GM23338 (cell line): ENCODE results near the gene INPP5A. TPM values are rescaled to one million over a fixed set of nuclear protein-coding genes. Genes with fewer than 3 reads are reported as not detected.

Source experiments
- ATAC-seq: fragments of 200-7000 bp; cut with Tn5 transposase; 3 replicates; pipeline ENCODE4 v1.9.1; 2020
- DNase-seq: peaks from one replicate; pipeline ENCODE4 v3.0.0-alpha.2; 2015; ENCODE audit warnings: low spot score
- H2AFZ ChIP-seq: fragments of 200-600 bp; sonication (generic); 2 replicates; pipeline ENCODE4 v1.8.0; 2016; ENCODE audit warnings: antibody characterized with exemption, mild to moderate bottlenecking, moderate library complexity
- H3F3A ChIP-seq: fragments of 200-600 bp; sonication (generic); replicated peaks from 2 replicates; pipeline ENCODE4 v1.8.0; 2017; ENCODE audit warnings: antibody characterized with exemption, mixed run types, low read depth
- H3K27ac ChIP-seq: fragments of 200-600 bp; sonication (generic); 2 replicates; pipeline ENCODE4 v1.6.1; 2016; ENCODE audit warnings: low read depth
- H3K27me3 ChIP-seq: fragments of 200-600 bp; sonication (generic); 2 replicates; pipeline ENCODE4 v1.8.0; 2016; ENCODE audit warnings: mild to moderate bottlenecking, mixed run types, moderate library complexity; ENCODE audit not compliant: insufficient read depth
- H3K36me3 ChIP-seq: fragments of 200-600 bp; sonication (generic); 2 replicates; pipeline ENCODE4 v1.8.0; 2016; ENCODE audit warnings: mild to moderate bottlenecking; ENCODE audit not compliant: insufficient read depth
- H3K4me1 ChIP-seq: fragments of 200-600 bp; sonication (generic); 2 replicates; pipeline ENCODE4 v1.8.0; 2016; ENCODE audit warnings: mild to moderate bottlenecking, moderate library complexity; ENCODE audit not compliant: insufficient read depth
- H3K4me2 ChIP-seq: fragments of 200-600 bp; sonication (generic); 2 replicates; pipeline ENCODE4 v1.7.1; 2017; ENCODE audit warnings: mixed run types
- H3K4me3 ChIP-seq: fragments of 200-600 bp; sonication (generic); 2 replicates; pipeline ENCODE4 v1.6.1; 2016; ENCODE audit warnings: mixed run types
- H3K79me2 ChIP-seq: fragments of 200-600 bp; sonication (generic); replicated peaks from 2 replicates; pipeline ENCODE4 v1.8.0; 2017; ENCODE audit warnings: mild to moderate bottlenecking; ENCODE audit not compliant: insufficient read depth
- H3K9me2 ChIP-seq: fragments of 200-600 bp; sonication (generic); 2 replicates; pipeline ENCODE4 v1.8.0; 2017; ENCODE audit not compliant: insufficient read depth
- H4K20me1 ChIP-seq: fragments of 200-600 bp; sonication (generic); replicated peaks from 2 replicates; pipeline ENCODE4 v1.8.0; 2017; ENCODE audit warnings: mild to moderate bottlenecking; ENCODE audit not compliant: insufficient read depth
- H3K27ac Mint-ChIP-seq: 2 replicates; pipeline ENCODE4 v1.8.0; 2020; ENCODE audit warnings: inconsistent platforms, mild to moderate bottlenecking, moderate library complexity, mixed read lengths
- H3K27me3 Mint-ChIP-seq: 3 replicates; pipeline ENCODE4 v1.8.0; 2022; ENCODE audit warnings: low read depth, mild to moderate bottlenecking, moderate library complexity, mixed read lengths, inconsistent platforms; ENCODE audit not compliant: insufficient read depth, poor library complexity
- H3K36me3 Mint-ChIP-seq: 3 replicates; pipeline ENCODE4 v1.8.0; 2021; ENCODE audit warnings: low read depth, mild to moderate bottlenecking, inconsistent platforms, moderate library complexity, mixed read lengths
- H3K4me1 Mint-ChIP-seq: 3 replicates; pipeline ENCODE4 v1.8.0; 2020; ENCODE audit warnings: mild to moderate bottlenecking, inconsistent platforms, mixed read lengths
- H3K4me3 Mint-ChIP-seq: 3 replicates; pipeline ENCODE4 v1.8.0; 2021; ENCODE audit warnings: moderate library complexity, mild to moderate bottlenecking, inconsistent platforms, mixed read lengths
- H3K9me3 Mint-ChIP-seq: 3 replicates; pipeline ENCODE4 v1.8.0; 2020; ENCODE audit warnings: moderate library complexity, mild to moderate bottlenecking, inconsistent platforms, mixed read lengths
- CREB1 ChIP-seq: fragments of 250-450 bp; sonication (Bioruptor Pico); IDR thresholded peaks from 2 replicates; pipeline ENCODE4 v1.5.0; 2020; ENCODE audit warnings: low read depth, mild to moderate bottlenecking, moderate library complexity
- EZH2phosphoT487 ChIP-seq: fragments of 200-600 bp; sonication (generic); IDR thresholded peaks from one replicate; pipeline ENCODE4 v1.8.1; 2018; ENCODE audit warnings: antibody characterized with exemption; ENCODE audit not compliant: unreplicated experiment
- POLR2AphosphoS5 ChIP-seq: IDR thresholded peaks from 2 replicates; pipeline ENCODE4 v1.6.1; 2016; ENCODE audit warnings: antibody characterized with exemption, low read depth
- STAT1 ChIP-seq: IDR thresholded peaks from one replicate; pipeline ENCODE4 v1.6.1; 2016; ENCODE audit warnings: antibody characterized with exemption; ENCODE audit not compliant: unreplicated experiment
- ZNF114 ChIP-seq: fragments of 250-450 bp; sonication (Bioruptor Pico); IDR thresholded peaks from 2 replicates; pipeline ENCODE4 v1.5.0; 2020; ENCODE audit warnings: mild to moderate bottlenecking, moderate library complexity
- ZNF331 ChIP-seq: fragments of 250-450 bp; sonication (Bioruptor Pico); IDR thresholded peaks from 2 replicates; pipeline ENCODE4 v1.5.0; 2020; ENCODE audit warnings: low read depth, mild to moderate bottlenecking, moderate library complexity
- polyA plus RNA-seq: library from polyadenylated mRNA; unstranded; fragments of >200 nt; fragmentation: Nextera tagmentation; extraction: Ambion mirVana; gene quantifications from 2 replicates; pipeline ENCODE4 v1.2.1, GENCODE V29; 2016
- total RNA-seq: library from RNA; depleted of rRNA; stranded (reverse); fragments of >200 nt; shearing (Covaris generic); gene quantifications from 2 replicates; pipeline ENCODE4 v1.2.3, GENCODE V29; 2014
- TF ChIP-seq, protein P1 (sequence below), 2 experiments: fragments of 200-600 bp in 1 of 2; sonication (generic) in 1 of 2; conservative IDR thresholded peaks; 2 replicates each; pipeline versions ENCODE4 v1.5.1 to v1.6.1; 2016 to 2017; ENCODE audit warnings: antibody characterized with exemption in 2 of 2, low read depth in 2 of 2, mild to moderate bottlenecking in 2 of 2, moderate library complexity in 1 of 2
- TF ChIP-seq, protein P2 (sequence below): IDR thresholded peaks from one replicate; pipeline ENCODE4 v1.6.1; 2018; ENCODE audit warnings: antibody characterized with exemption; ENCODE audit not compliant: unreplicated experiment
- TF ChIP-seq, protein P3 (sequence below): IDR thresholded peaks from 2 replicates; pipeline ENCODE4 v1.6.1; 2016; ENCODE audit warnings: antibody characterized with exemption

Gene INPP5A
- total and polyA plus RNA-seq, 2 experiments from 2014 or later = 5.9 to 40.6 TPM

DNA sequence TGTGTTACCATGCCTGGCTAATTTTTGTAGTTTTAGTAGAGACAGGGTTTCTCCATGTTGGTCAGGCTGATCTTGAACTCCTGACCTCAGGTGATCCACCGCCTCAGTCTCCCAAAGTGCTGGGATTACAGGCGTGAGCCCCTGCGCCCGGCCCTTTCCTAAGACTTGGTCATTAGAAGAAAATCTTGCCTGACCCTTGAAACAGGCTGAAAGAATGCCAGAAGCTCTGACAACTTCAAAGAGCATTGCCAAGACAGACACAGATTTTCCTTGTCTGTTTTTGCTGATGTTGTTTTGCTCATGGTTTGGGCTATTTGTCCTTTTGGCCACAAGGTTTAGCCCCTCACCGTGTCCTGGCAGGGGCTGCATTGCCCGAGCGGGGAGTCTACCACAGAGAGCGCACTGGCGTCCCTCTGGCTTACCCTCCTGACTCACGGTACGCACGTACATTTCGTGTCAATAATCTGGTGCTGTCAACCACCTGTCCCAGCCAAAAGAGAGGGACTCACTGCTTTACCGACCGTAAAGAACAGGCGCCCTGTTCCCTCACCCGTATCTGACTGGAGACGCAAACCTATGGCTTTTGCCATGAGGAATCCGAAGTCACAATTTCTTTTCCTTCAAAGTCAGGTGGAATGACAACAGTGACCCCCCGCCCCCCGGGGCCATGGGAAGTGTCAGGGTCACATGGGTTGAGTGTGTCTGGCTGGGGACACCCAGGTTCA, 10.1 kb upstream of the INPP5A start:
- no peak for ATAC-seq
- H3K4me3 Mint-ChIP-seq = no peak overlapping the region

DNA sequence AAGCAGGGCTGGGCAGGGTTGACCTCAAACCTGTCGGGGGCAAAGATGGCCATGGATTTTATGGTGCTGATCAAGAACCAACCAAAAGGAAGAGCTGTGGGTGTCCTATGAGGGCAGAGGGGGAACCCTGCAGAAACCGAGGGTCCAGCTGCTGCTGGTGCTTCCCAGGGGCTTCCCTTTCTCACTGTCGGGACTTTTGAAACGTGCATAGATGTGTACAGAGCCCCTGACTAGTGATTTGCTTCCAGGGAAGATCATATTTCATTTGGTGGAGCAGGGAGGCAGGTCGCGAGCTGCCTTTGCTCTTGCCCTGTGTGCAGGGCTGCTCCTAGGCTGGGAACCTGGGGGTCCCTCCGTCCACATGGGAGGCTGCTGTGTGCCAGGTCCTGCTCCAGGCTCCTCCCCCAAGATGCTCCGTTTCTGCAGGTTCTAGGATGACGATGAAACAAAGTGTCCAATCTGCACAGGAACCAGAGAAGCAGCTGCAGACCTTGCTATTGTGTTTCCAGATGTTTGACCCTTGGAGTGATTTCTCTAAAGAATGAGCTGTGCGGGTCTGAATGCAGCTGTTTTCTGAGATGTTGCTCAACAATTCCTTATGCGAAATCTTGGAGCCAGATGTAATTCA, 9.4 kb upstream of the INPP5A start:
- Mint-ChIP-seq H3K4me3 (no peak overlapping the region), H3K36me3 (no peaks in the 10 kb centered on the region), H3K4me1 (peaks cover 9% of the 10 kb centered on the region; the same call in 2 of the 3 replicates), H3K27ac (no peak overlapping the region), H3K9me3 (peaks cover 11% of the 10 kb centered on the region; the same call in 1 of the 3 replicates), H3K27me3 (peaks cover 6% of the 10 kb centered on the region)
- Histone ChIP-seq H3K9me2 (no peaks in the 10 kb centered on the region), H3F3A (no peaks in the 10 kb centered on the region), H3K36me3 (no peaks in the 10 kb centered on the region), H3K4me1 (no peaks in the 10 kb centered on the region), H3K4me3 (no peak overlapping the region), H3K27ac (no peak overlapping the region), H2AFZ (no peak overlapping the region), H3K4me2 (no peak overlapping the region), H3K79me2 (no peaks in the 10 kb centered on the region), H3K27me3 (peaks cover 9% of the 10 kb centered on the region; the same call in 1 of the 2 replicates), H4K20me1 (no peaks in the 10 kb centered on the region)
- DNase-seq (no peak), ATAC-seq (peak; percentile 31; the same call in 1 of the 3 replicates)
- TF ChIP-seq, protein P1, sequence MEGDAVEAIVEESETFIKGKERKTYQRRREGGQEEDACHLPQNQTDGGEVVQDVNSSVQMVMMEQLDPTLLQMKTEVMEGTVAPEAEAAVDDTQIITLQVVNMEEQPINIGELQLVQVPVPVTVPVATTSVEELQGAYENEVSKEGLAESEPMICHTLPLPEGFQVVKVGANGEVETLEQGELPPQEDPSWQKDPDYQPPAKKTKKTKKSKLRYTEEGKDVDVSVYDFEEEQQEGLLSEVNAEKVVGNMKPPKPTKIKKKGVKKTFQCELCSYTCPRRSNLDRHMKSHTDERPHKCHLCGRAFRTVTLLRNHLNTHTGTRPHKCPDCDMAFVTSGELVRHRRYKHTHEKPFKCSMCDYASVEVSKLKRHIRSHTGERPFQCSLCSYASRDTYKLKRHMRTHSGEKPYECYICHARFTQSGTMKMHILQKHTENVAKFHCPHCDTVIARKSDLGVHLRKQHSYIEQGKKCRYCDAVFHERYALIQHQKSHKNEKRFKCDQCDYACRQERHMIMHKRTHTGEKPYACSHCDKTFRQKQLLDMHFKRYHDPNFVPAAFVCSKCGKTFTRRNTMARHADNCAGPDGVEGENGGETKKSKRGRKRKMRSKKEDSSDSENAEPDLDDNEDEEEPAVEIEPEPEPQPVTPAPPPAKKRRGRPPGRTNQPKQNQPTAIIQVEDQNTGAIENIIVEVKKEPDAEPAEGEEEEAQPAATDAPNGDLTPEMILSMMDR (conservative IDR thresholded peaks at IDR 0.05; ENCODE audit: low read depth in 2 of 2) = no peak
- TF ChIP-seq ZNF331 (CRISPR knock-in tag) (no peak), CREB1 (CRISPR knock-in tag) (no peak), STAT1 (no peak)
- TF ChIP-seq, protein P2, sequence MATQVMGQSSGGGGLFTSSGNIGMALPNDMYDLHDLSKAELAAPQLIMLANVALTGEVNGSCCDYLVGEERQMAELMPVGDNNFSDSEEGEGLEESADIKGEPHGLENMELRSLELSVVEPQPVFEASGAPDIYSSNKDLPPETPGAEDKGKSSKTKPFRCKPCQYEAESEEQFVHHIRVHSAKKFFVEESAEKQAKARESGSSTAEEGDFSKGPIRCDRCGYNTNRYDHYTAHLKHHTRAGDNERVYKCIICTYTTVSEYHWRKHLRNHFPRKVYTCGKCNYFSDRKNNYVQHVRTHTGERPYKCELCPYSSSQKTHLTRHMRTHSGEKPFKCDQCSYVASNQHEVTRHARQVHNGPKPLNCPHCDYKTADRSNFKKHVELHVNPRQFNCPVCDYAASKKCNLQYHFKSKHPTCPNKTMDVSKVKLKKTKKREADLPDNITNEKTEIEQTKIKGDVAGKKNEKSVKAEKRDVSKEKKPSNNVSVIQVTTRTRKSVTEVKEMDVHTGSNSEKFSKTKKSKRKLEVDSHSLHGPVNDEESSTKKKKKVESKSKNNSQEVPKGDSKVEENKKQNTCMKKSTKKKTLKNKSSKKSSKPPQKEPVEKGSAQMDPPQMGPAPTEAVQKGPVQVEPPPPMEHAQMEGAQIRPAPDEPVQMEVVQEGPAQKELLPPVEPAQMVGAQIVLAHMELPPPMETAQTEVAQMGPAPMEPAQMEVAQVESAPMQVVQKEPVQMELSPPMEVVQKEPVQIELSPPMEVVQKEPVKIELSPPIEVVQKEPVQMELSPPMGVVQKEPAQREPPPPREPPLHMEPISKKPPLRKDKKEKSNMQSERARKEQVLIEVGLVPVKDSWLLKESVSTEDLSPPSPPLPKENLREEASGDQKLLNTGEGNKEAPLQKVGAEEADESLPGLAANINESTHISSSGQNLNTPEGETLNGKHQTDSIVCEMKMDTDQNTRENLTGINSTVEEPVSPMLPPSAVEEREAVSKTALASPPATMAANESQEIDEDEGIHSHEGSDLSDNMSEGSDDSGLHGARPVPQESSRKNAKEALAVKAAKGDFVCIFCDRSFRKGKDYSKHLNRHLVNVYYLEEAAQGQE = no peak
- TF ChIP-seq, protein P3, sequence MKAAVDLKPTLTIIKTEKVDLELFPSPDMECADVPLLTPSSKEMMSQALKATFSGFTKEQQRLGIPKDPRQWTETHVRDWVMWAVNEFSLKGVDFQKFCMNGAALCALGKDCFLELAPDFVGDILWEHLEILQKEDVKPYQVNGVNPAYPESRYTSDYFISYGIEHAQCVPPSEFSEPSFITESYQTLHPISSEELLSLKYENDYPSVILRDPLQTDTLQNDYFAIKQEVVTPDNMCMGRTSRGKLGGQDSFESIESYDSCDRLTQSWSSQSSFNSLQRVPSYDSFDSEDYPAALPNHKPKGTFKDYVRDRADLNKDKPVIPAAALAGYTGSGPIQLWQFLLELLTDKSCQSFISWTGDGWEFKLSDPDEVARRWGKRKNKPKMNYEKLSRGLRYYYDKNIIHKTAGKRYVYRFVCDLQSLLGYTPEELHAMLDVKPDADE = no peak

More for the DNA sequence above, 10.1 kb upstream of the INPP5A start:
- H3K4me2 ChIP-seq = no peak overlapping the region
- Mint-ChIP-seq H3K4me1 (peaks cover 9% of the 10 kb centered on the region; the same call in 2 of the 3 replicates), H3K9me3 (peaks cover 11% of the 10 kb centered on the region; the same call in 1 of the 3 replicates), H3K36me3 (no peaks in the 10 kb centered on the region), H3K27ac (no peak overlapping the region), H3K27me3 (peaks cover 6% of the 10 kb centered on the region)
- no peak overlapping the region for H3K27ac ChIP-seq
- H3K4me1 ChIP-seq = no peaks in the 10 kb centered on the region
- H2AFZ ChIP-seq = no peak overlapping the region
- H3K4me3 ChIP-seq = no peak overlapping the region
- no peaks in the 10 kb centered on the region for H3F3A ChIP-seq
- DNase-seq = no peak
- TF ChIP-seq EZH2phosphoT487 = no peak
- no peak for TF ChIP-seq ZNF331 (CRISPR knock-in tag)
- TF ChIP-seq ZNF114 (CRISPR knock-in tag) = no peak
- TF ChIP-seq POLR2AphosphoS5 = no peak
- no peaks in the 10 kb centered on the region for H3K9me2 ChIP-seq
- no peaks in the 10 kb centered on the region for H3K36me3 ChIP-seq
- H3K79me2 ChIP-seq = no peaks in the 10 kb centered on the region
- H3K27me3 ChIP-seq = peaks cover 9% of the 10 kb centered on the region; the same call in 1 of the 2 replicates
- H4K20me1 ChIP-seq = no peaks in the 10 kb centered on the region
